ENCODE results near the gene CEP126.

Gene CEP126

DNA sequence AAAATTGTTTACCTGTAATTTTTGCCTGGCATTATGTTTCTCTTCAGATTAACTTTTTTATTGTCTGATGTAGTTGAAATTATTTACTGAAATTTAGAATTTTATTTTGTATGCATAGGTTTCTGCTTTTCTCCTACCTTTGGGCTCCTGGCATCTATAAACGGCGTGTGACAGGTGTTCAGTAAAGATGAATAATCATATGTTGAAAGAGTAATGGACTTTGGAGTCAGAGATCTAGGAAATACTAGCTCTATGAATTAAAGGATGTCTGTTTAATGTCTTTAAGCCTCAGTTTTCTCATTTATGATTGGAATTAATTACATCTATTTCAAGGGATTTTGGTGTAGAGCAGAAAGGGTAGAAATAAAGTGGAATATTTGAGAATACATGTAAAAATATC, 8.7 kb downstream of the CEP126 start:
- TF ChIP-seq, protein P1, sequence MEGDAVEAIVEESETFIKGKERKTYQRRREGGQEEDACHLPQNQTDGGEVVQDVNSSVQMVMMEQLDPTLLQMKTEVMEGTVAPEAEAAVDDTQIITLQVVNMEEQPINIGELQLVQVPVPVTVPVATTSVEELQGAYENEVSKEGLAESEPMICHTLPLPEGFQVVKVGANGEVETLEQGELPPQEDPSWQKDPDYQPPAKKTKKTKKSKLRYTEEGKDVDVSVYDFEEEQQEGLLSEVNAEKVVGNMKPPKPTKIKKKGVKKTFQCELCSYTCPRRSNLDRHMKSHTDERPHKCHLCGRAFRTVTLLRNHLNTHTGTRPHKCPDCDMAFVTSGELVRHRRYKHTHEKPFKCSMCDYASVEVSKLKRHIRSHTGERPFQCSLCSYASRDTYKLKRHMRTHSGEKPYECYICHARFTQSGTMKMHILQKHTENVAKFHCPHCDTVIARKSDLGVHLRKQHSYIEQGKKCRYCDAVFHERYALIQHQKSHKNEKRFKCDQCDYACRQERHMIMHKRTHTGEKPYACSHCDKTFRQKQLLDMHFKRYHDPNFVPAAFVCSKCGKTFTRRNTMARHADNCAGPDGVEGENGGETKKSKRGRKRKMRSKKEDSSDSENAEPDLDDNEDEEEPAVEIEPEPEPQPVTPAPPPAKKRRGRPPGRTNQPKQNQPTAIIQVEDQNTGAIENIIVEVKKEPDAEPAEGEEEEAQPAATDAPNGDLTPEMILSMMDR (IDR thresholded peaks at IDR 0.05; ENCODE audit: insufficient read depth, low read depth, low read length, missing control alignments) = no peak
- DNase-seq (ENCODE audit: low read depth) = no peak
- no peak overlapping the region for H3K4me3 ChIP-seq (ENCODE audit: low read length)

- no peak for DNase-seq (ENCODE audit: low read depth)
- TF ChIP-seq, protein P1 (IDR thresholded peaks at IDR 0.05; ENCODE audit: insufficient read depth, low read depth, low read length, missing control alignments) = no peak
- H3K4me3 ChIP-seq (ENCODE audit: low read length) = no peak overlapping the region
Observed at GRCh38 chr11:101929294-101929915, 14.6 kb downstream of the CEP126 start.

GRCh38 chr11:101931692-101932091, 16.9 kb downstream of the CEP126 start:
- TF ChIP-seq, protein P1 (IDR thresholded peaks at IDR 0.05; ENCODE audit: insufficient read depth, low read depth, low read length, missing control alignments) = no peak
- no peak for DNase-seq (ENCODE audit: low read depth)
- H3K4me3 ChIP-seq (ENCODE audit: low read length) = no peak overlapping the region

DNA sequence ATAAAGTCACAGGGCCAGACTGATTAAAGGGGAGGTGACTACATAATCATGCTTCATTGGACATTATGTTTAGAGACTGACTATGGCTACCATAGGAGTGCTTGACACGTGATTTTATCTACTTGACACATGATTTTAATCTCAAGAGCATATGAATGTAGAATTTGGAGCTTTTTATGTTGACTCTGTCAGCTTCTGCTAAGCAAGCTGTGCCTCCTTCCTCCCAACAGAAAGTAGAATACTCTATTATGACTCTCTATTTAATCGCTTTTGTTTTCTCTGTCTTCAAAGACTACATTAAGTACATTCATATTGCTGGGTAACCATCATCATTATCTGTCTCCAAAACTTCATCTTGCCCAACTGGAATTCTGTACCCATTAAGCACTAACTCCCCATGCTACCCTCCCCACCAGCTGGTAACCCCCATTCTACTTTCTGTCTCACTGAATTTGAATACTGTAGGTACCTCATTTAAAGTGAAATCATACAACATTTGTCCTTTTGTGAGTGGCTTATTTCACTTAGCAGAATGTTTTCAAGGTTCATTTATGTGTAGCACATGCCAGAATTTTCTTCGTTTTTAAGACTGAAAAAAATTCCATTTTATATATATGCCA, 26.2 kb downstream of the CEP126 start:
- H3K4me3 ChIP-seq (ENCODE audit: low read length) = no peak overlapping the region
- TF ChIP-seq, protein P1 (IDR thresholded peaks at IDR 0.05; ENCODE audit: insufficient read depth, low read depth, low read length, missing control alignments) = no peak
- no peak for DNase-seq (ENCODE audit: low read depth)

DNA sequence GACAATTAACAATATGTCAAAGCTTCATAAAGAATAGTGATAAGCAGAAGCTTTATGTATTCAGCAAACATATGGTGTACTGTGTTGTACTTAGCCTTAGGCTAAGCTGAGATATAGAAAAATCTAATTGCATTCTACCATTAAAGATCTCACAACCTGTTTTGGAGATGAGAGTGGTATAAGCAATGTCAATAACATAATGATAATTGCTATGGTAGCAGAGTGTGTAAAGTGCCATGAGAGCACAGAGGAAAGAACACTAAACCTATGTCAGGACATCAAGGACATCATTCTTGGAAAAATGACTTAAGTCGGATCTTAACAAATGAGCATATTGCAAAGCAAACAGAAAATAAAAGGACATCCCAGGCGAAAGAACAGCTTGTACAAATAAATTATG, 30.1 kb downstream of the CEP126 start:
- TF ChIP-seq, protein P1 (IDR thresholded peaks at IDR 0.05; ENCODE audit: insufficient read depth, low read depth, low read length, missing control alignments) = no peak
- H3K4me3 ChIP-seq (ENCODE audit: low read length) = no peak overlapping the region
- no peak for DNase-seq (ENCODE audit: low read depth)

DNA sequence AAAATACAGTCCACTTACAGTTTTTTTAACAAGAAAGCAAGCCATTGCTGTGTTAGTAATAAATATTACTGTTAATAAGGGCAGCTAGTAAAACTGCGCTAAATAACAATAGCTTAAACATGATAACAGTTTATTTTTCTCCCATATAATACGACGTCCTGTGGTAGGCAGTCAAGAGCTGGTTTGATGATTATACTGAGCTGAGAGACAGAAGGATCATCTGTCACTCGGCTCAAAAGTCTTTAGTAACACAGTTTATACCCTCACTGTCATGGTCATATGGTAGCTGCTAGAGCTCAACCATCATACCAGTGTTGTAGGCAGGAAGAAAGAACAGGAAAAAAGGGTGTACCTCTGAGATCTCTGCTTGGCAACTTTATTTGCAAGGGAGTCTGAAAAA, 30.6 kb downstream of the CEP126 start:
- TF ChIP-seq, protein P1 (IDR thresholded peaks at IDR 0.05; ENCODE audit: insufficient read depth, low read depth, low read length, missing control alignments) = no peak
- H3K4me3 ChIP-seq (ENCODE audit: low read length) = no peak overlapping the region
- no peak for DNase-seq (ENCODE audit: low read depth)

Measured in epithelial cell of esophagus (primary cell).